Adipocyte (in vitro differentiated cells): ENCODE data around the gene CHCHD4.

Source experiments
- DNase-seq: peaks from one replicate; pipeline ENCODE4 v3.0.0-alpha.2; 2015; ENCODE audit warnings: low read depth
- H3K27me3 ChIP-seq: replicated peaks from 2 replicates; pipeline ENCODE4 v1.7.0; 2013; ENCODE audit warnings: mild to moderate bottlenecking, low read length, moderate library complexity; ENCODE audit not compliant: control insufficient read depth, insufficient read depth
- H3K36me3 ChIP-seq: 2 replicates; pipeline ENCODE4 v1.7.0; 2013; ENCODE audit warnings: low read length, mild to moderate bottlenecking, moderate library complexity; ENCODE audit not compliant: control insufficient read depth, insufficient read depth, severe bottlenecking
- H3K4me1 ChIP-seq: 2 replicates; pipeline ENCODE4 v1.7.0; 2013; ENCODE audit warnings: mild to moderate bottlenecking, low read length, moderate library complexity; ENCODE audit not compliant: control insufficient read depth, insufficient read depth
- H3K4me3 ChIP-seq: 2 replicates; pipeline ENCODE4 v1.7.0; 2013; ENCODE audit warnings: mild to moderate bottlenecking, low read length, moderate library complexity
- H3K9ac ChIP-seq: 2 replicates; pipeline ENCODE4 v1.7.0; 2013; ENCODE audit warnings: mild to moderate bottlenecking, low read length, moderate library complexity
- H3K9me3 ChIP-seq: 2 replicates; pipeline ENCODE4 v1.7.0; 2013; ENCODE audit warnings: mild to moderate bottlenecking, low read length, moderate library complexity; ENCODE audit not compliant: control insufficient read depth

Gene CHCHD4

DNA sequence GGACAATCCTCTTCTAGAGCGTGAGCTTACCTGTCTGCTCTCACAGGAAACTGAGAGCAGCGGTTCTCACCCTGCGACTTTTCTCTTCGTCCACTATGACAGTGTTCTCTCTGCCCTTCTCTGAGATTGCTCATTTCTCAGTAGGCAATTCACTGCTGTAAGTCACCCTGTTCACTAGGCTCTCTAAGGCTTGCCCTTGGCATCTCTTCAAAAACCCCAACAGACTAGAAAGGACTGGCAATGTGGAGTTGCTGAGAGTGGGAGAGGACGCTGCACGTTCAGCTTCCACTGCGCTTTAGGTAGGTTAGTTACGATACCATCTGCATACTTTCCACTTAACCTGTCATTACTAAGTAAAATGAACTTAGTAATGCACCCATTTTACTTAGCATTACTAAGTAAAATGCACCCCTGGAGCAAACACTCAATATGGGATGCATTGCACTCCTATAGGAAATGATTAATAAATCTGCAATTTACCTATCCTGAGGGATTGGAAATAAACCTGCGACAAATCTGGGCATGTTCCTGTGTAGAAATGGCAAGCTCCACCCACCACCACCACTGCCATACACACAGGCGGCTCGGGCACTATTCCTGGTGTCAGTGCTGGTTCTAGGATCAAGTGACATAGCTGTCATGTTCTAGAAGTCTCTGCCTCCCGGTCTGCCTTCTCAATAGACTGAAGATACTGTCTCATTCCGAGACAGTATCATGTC, 32.3 kb upstream of the CHCHD4 start:
- peaks cover 15% of the 10 kb centered on the region for H3K9me3 ChIP-seq
- no peak overlapping the region for H3K9ac ChIP-seq
- H3K27me3 ChIP-seq, result no peaks in the 10 kb centered on the region
- no peak for DNase-seq
- H3K4me3 ChIP-seq, result no peak overlapping the region
- H3K36me3 ChIP-seq, result peaks cover 88% of the 10 kb centered on the region
- H3K4me1 ChIP-seq, result no peaks in the 10 kb centered on the region

DNA sequence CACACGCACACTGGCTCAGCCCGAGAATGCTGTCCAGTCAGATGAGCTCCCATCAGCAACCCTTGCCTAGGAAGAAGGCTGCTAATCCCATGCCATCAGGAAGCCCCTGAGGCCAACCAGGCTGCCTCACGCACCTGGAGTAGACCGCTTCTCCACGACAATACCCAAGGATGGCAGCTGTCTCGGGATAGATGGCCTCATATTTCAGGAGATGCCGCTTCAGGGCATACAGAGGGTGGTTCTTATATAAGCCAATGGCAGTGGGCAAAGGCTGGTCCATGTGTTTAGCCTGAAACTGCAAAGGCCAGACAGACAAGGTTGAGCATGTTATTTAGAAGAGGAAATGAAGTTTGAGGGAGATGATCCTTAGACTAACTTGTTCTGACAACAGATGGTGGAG, 31.5 kb upstream of the CHCHD4 start:
- Histone ChIP-seq H3K4me1 (no peaks in the 10 kb centered on the region), H3K9me3 (peaks cover 7% of the 10 kb centered on the region), H3K9ac (no peak overlapping the region), H3K4me3 (no peak overlapping the region), H3K36me3 (peaks cover 88% of the 10 kb centered on the region), H3K27me3 (no peaks in the 10 kb centered on the region)
- no peak for DNase-seq

DNA sequence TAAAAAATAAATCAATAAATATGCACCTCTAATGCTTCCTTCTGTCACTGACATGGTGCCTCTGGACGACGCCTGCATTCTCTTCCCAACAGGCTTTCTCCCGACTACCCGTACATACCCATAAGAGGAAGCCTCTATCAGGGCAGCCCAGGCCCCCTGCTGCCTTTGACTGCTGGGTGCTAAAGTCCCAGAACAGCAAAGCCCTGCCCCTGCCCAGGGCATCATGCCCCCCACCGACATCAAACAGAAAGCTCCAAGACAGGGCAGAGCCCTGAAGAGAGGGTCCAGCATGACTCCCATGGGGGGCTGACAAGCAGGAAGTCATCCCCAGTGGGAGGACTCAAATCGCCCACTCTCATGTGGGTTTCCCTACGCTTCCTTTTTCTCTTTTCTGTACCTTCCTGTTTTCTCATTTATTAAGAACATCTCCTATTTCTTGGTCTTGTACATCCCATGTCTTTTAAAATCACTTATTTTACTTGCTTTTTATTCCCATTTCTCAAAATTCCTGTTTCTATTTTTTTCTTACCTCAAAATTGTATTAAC, 30.3 kb upstream of the CHCHD4 start:
- Histone ChIP-seq H3K27me3 (no peaks in the 10 kb centered on the region), H3K36me3 (peaks cover 76% of the 10 kb centered on the region), H3K9ac (no peak overlapping the region), H3K4me3 (no peak overlapping the region), H3K4me1 (no peaks in the 10 kb centered on the region), H3K9me3 (no peaks in the 10 kb centered on the region)
- no peak for DNase-seq

DNA sequence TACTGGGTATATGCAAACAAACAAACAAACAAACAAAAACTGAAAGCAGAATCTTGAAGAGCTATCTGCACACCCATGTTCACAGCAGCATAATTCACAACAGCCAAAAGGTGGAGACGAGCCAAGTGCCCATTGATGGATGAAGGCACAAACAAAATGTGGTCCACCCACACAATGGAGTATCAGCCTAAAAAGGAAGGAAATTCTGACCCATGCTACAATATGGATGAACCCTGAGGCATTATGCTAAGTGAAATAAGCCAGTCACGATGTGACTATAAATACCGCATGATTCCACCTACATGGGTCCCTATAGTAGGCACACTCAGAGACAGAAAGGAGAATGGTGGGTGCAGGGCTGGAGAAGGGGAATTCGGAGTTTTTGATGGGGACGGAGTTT, 29.6 kb upstream of the CHCHD4 start:
- Histone ChIP-seq H3K9ac (no peak overlapping the region), H3K9me3 (no peaks in the 10 kb centered on the region), H3K4me1 (no peaks in the 10 kb centered on the region), H3K4me3 (no peak overlapping the region), H3K36me3 (peaks cover 70% of the 10 kb centered on the region), H3K27me3 (no peaks in the 10 kb centered on the region)
- DNase-seq, result no peak

DNA sequence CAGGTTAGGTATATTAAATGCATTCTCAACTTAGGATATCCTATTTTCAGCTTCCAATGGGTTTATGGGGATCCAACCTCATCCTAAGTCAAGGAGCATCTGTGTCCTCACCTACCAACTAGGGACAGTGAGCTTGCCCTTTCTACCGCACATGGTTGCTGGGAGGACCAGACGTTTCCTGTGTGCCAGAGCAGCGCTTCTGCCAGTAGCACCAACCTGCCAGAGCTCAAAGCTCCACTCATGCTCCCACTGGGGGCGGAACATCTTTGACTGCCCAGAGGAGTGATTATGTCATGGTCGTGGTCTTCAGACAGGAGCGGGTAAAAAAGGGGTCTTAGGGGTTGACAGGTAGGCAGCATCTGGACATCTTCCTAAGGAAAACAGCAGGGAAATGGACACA, 29.0 kb upstream of the CHCHD4 start:
- Histone ChIP-seq H3K4me3 (no peak overlapping the region), H3K36me3 (peaks cover 66% of the 10 kb centered on the region), H3K27me3 (no peaks in the 10 kb centered on the region)

DNA sequence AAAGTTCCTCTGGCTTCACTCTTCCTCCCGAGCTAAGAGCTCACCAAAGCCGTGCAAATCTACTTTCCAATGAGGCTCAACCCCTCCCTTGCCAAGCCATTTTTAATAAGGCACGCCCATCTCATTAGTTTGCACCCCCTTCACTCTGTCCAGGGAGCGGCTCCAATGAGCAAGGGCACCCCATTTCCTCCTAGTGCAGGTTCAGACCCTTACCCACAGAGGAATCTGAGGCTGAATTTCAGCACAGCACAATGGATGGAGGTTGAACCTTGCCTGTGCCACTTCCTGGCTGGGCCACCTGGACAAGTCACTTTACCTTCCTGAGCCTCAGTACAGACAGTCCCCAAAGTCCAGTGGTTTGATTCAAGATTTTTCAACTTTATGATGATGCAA, 28.3 kb upstream of the CHCHD4 start:
- no peak overlapping the region for H3K4me3 ChIP-seq
- H3K36me3 ChIP-seq, result peaks cover 66% of the 10 kb centered on the region

More for the DNA sequence above, 29.0 kb upstream of the CHCHD4 start:
- Histone ChIP-seq H3K9me3 (no peaks in the 10 kb centered on the region), H3K9ac (no peak overlapping the region), H3K4me1 (no peaks in the 10 kb centered on the region)
- DNase-seq, result no peak

DNA sequence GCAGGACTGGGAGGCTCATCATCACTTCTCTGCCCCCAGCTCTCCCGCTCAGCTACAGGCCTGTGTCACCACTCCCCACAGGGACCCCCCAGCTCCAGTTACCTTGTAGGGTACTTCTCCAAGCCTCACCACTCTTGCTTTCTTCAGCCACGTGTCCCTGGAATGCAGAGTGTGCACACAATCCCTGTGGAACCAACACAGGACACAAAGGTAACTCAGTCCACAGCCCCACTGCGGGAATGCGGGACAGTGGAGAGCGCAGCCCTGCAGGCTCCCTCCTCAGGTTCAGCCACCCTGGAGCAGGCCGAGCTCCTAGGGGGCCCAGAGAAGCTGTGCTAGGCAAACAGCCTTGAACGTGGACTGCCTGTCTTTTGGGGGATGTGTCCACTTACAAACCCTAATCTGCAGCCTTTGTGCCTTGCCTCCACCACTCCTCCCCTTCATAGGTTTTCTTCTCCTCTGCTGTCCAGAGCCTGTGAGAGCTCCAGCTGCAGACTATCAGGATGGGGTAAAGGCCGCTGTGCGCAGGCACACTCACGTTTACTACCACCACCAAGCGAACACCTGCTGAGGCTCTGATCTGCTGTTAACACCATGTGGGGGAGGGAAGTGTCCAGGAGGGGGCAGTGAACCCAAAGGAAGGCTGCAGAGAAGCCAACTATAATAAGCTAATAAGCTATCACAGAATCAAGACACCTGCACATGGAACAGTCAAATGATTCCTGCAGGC, 27.7 kb upstream of the CHCHD4 start:
- Histone ChIP-seq H3K9me3 (no peaks in the 10 kb centered on the region), H3K9ac (no peak overlapping the region), H3K27me3 (no peaks in the 10 kb centered on the region), H3K4me1 (no peaks in the 10 kb centered on the region), H3K36me3 (peaks cover 65% of the 10 kb centered on the region), H3K4me3 (no peak overlapping the region)
- DNase-seq, result no peak

More for the DNA sequence above, 28.3 kb upstream of the CHCHD4 start:
- Histone ChIP-seq H3K4me1 (no peaks in the 10 kb centered on the region), H3K9me3 (no peaks in the 10 kb centered on the region), H3K27me3 (no peaks in the 10 kb centered on the region), H3K9ac (no peak overlapping the region)
- no peak for DNase-seq

DNA sequence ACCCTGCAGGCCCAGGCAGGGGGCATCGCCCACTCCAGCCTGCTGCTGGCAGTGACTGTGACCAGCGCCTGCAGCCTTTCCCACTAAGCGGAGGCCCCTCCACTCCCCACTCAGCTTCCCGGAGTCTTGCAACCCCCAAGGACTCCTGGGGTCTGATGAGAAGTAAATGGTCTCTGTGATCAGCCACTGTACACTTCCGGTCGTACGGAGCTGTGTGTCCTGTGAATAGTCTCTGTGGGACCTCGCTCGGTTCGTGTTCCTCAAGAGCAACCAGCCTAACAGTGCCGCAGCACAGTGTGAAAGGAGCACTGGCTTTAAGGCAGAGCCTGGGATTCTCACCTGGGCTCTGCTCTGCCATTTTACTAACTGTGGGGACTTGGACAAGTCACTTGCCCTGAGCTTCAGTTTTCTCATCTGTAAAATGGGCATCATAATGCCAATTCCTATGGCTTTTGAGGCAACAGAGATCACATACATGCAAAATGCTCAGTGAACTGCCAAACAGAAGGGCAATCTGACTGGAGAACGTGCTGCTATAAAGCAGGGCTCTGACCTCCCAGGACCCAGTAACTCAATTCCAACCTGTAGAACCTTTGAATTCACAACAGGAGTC, 26.9 kb upstream of the CHCHD4 start:
- DNase-seq, result no peak
- peaks cover under 1% of the 10 kb centered on the region for H3K4me1 ChIP-seq
- no peak overlapping the region for H3K9ac ChIP-seq
- H3K27me3 ChIP-seq, result no peaks in the 10 kb centered on the region
- peaks cover 65% of the 10 kb centered on the region for H3K36me3 ChIP-seq
- no peak overlapping the region for H3K4me3 ChIP-seq
- no peaks in the 10 kb centered on the region for H3K9me3 ChIP-seq

DNA sequence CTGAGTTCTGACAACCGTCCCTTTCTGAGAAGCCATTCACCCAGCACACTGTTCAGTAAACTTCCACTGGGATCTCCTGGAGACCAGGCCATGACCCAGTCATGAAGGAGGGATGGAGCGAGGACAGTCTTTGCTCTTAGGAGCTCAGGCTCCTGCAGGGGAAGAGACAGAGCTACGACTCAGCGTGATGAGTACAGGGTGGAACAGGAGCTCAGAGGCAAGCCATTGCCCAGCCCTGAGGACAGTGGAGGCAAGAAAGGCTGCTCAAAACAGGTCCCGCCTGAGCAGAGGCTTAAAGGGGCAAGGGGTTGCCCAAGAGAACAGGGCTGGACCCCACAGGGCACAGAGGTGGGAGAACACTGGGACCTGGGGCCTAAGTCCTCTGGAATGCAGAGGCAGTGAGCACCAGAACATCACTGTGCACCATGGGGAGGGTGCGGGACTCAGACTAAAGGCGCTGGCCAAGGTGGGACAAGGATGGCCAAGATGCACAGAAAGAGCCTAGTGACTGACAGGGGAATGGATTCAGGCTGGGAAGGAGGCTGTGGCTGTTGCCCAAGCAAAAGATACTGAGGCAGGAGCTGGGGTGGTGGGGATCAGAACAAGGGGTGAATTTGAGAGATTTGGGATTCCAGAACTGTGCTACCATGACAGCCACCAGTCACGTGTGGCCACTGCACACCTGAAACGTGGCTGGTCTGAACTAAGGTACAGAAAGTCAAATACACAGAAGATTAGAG, 26.0 kb upstream of the CHCHD4 start:
- no peak for DNase-seq
- no peaks in the 10 kb centered on the region for H3K27me3 ChIP-seq
- H3K9ac ChIP-seq, result no peak overlapping the region
- no peak overlapping the region for H3K4me3 ChIP-seq
- H3K4me1 ChIP-seq, result peaks cover 10% of the 10 kb centered on the region
- H3K36me3 ChIP-seq, result peaks cover 64% of the 10 kb centered on the region
- no peaks in the 10 kb centered on the region for H3K9me3 ChIP-seq

DNA sequence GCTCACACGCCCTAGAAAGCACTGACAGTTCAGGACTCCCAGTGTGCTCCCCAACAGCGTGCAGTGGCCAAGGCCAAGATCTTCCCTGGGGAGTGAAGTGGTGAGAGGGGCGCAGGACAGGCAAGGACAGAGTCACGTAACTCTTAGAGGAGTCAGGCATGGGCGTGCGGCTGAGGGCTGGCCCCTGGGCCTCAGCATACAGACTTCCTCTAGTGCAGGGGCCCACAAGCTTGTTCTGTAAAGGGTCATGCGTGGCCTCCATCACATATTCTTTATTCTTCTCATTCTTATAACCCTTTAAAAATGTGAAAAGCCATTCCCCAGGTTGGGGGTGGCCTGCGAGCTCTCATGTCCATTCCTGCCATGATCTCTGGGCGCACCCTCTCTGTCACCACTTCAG, 25.4 kb upstream of the CHCHD4 start:
- H3K27me3 ChIP-seq, result no peaks in the 10 kb centered on the region
- no peak overlapping the region for H3K9ac ChIP-seq
- no peak for DNase-seq
- H3K36me3 ChIP-seq, result peaks cover 63% of the 10 kb centered on the region
- H3K4me1 ChIP-seq, result peaks cover 16% of the 10 kb centered on the region
- H3K4me3 ChIP-seq, result no peak overlapping the region
- no peaks in the 10 kb centered on the region for H3K9me3 ChIP-seq
